GM20000 (cell line): ENCODE data around the gene TLR9.
"Not testable (repeated sequence)": the region's sequence is repeated elsewhere in the genome, so short reads cannot be mapped to it uniquely, and the experiment has no call there.

Experiments
- DNase-seq: peaks from one replicate; pipeline ENCODE4 v3.0.0; 2012; ENCODE audit warnings: low spot score
- CTCF ChIP-seq: IDR thresholded peaks from 2 replicates; pipeline ENCODE4 v1.5.1; 2012; ENCODE audit warnings: mild to moderate bottlenecking, control low read depth; ENCODE audit errors: extremely low read depth, missing control alignments

The TLR9 gene

GRCh38 chr3:52181543-52181942, 43.9 kb downstream of the TLR9 start:
- DNase-seq, result no peak
- TF ChIP-seq CTCF, result no peak

- TF ChIP-seq CTCF, result no peak
- no peak for DNase-seq
These were observed 46.9 kb downstream of the TLR9 start for GRCh38 chr3:52178537-52178936.

DNA sequence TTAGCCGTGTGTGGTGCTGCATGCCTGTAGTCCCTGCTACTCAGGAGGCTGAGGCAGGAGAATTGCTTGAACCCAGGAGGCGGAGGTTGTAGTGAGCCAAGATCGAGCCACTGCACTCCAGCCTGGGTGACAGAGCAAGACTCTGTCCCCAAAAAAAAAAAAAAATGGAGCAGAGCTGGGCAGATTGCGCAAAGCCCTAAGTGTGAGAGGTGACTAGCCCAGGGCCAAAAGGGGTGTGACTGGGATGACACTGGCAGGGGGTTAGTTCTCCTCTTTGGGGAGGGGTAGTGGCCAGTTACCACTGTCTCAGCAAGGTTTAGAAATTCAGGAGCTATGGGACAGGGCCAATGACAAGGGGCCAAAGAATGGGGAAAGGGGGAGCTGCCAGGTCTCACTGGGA, 47.3 kb downstream of the TLR9 start:
- not testable (repeated sequence) for DNase-seq

DNA sequence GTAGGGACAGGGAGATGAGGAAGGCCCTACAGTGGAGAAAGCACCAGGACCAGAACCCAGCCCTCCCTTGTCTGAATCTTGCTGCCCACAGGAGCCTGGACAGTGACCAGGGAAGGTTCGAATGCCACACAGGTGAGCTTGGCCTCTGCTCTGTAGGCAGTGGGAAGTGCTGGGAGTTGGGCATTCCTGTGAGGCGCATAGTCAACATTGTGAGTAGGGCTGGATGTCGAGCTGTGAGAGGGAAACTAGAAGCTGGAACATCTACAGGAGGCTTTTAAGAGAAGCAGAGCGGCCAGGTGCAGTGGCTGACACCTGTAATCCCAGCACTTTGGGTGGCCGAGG, 47.8 kb downstream of the TLR9 start:
- no peak for DNase-seq
- no peak for TF ChIP-seq CTCF

GRCh38 chr3:52176951-52177700, 48.3 kb downstream of the TLR9 start:
- DNase-seq, result no peak
- TF ChIP-seq CTCF, result no peak

GRCh38 chr3:52176180-52176752, 49.2 kb downstream of the TLR9 start:
- TF ChIP-seq CTCF, result no peak
- no peak for DNase-seq

- DNase-seq, result no peak
- no peak for TF ChIP-seq CTCF
These were observed 49.8 kb downstream of the TLR9 start for GRCh38 chr3:52175416-52176179.
